ENCODE measurements around the gene IFRD2. TPM values are rescaled to one million over a fixed set of nuclear protein-coding genes. Genes with fewer than 3 reads are reported as not detected.
A peak's percentile ranks its signal among the peaks of the same experiment; 100 is the strongest.

IFRD2 gene
- total and polyA plus RNA-seq, 2 of the 13 experiments (the other 11 are each of a cell fraction or from before 2014, with no cell fraction given): 32.8 to 96.1 TPM

- TF ChIP-seq ZNF407 (CRISPR knock-in tag; IDR thresholded peaks at IDR 0.05; ENCODE audit: not compliant biosample characterization) (peak; percentile 34), ZNF280D (CRISPR knock-in tag; IDR thresholded peaks at IDR 0.05) (0 out of 2 replicates have a peak, but pooled peaks have one; percentile 23), SOX13 (IDR thresholded peaks at IDR 0.05) (no peak), SOX13 (CRISPR knock-in tag; conservative IDR thresholded peaks at IDR 0.05 in 1 of 2, IDR thresholded peaks at IDR 0.05 in 1 of 2) (peak in 1 of 2 experiments; percentile 18; a peak in 1 of 4 replicates), SIX4 (CRISPR knock-in tag; IDR thresholded peaks at IDR 0.05) (no peak), THAP7 (CRISPR knock-in tag; IDR thresholded peaks at IDR 0.05) (peak; percentile 69; the same call in 1 of the 2 replicates), ARNT2 (CRISPR knock-in tag; IDR thresholded peaks at IDR 0.05; ENCODE audit: low read depth) (0 out of 2 replicates have a peak, but pooled peaks have one; percentile 6), KMT2A (CRISPR knock-in tag; IDR thresholded peaks at IDR 0.05) (no peak), ZNF574 (CRISPR knock-in tag; IDR thresholded peaks at IDR 0.05) (0 out of 2 replicates have a peak, but pooled peaks have one; percentile 0), ZNF260 (CRISPR knock-in tag; IDR thresholded peaks at IDR 0.05; ENCODE audit: borderline replicate concordance, low read depth) (no peak), ZFX (CRISPR knock-in tag; IDR thresholded peaks at IDR 0.05; ENCODE audit: low read depth) (peak; percentile 39; the same call in 1 of the 2 replicates), ZNF749 (CRISPR knock-in tag; IDR thresholded peaks at IDR 0.05; ENCODE audit: borderline replicate concordance) (no peak)
These were observed 21.6 kb downstream of the IFRD2 start (continued) for GRCh38 chr3:50270422-50271224.

Data from HepG2 (cell line).